OCI-LY1 (cell line): ENCODE results near the gene C19orf53.

Experiments used
- EZH2 ChIP-seq: fragments of 200-600 bp; sonication (generic), shearing (Covaris generic); IDR thresholded peaks from 2 replicates; pipeline ENCODE4 v1.8.0; 2017; ENCODE audit warnings: borderline replicate concordance, mixed run types, mild to moderate bottlenecking, antibody characterized with exemption, low read length, moderate library complexity, mixed read lengths
- TF ChIP-seq, protein P1 (sequence below): fragments of 200-600 bp; sonication (generic), shearing (Covaris generic); IDR thresholded peaks from 2 replicates; pipeline ENCODE4 v1.5.1; 2017; ENCODE audit warnings: mild to moderate bottlenecking, antibody characterized with exemption, low read length, moderate library complexity, mixed read lengths

DNA sequence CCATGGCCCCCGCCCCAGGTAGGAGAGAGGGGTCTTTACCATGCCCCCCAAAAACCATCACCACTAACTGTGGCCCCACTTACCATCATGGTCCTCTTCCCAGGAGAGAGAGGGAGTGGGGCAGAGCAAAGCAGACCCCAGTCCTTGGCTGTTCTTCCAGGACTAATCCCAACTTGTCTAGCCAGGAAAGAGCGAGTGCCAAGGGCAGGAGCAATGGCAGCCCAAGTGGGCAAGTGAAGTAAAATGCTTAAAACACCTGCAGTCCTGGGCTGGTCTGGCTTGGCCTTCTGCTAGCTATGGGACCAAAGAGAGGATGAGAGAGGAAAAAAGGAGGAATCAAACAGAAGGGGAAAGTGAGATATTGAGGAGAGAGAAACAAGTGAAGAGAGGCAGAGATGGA lies 38.9 kb downstream of the C19orf53 start:
- TF ChIP-seq, protein P1, sequence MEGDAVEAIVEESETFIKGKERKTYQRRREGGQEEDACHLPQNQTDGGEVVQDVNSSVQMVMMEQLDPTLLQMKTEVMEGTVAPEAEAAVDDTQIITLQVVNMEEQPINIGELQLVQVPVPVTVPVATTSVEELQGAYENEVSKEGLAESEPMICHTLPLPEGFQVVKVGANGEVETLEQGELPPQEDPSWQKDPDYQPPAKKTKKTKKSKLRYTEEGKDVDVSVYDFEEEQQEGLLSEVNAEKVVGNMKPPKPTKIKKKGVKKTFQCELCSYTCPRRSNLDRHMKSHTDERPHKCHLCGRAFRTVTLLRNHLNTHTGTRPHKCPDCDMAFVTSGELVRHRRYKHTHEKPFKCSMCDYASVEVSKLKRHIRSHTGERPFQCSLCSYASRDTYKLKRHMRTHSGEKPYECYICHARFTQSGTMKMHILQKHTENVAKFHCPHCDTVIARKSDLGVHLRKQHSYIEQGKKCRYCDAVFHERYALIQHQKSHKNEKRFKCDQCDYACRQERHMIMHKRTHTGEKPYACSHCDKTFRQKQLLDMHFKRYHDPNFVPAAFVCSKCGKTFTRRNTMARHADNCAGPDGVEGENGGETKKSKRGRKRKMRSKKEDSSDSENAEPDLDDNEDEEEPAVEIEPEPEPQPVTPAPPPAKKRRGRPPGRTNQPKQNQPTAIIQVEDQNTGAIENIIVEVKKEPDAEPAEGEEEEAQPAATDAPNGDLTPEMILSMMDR = no peak
- TF ChIP-seq EZH2 = no peak
